HCT116 (cell line): ENCODE measurements around the gene FTMT. TPM values are rescaled to one million over a fixed set of nuclear protein-coding genes. Genes with fewer than 3 reads are reported as not detected.

Experiments used
- ATAC-seq: fragments of 200-7000 bp; cut with Tn5 transposase; 2 replicates; pipeline ENCODE4 v1.9.1; 2020; ENCODE audit warnings: mild to moderate bottlenecking, moderate library complexity
- BruUV-seq: library from RNA; stranded (reverse); fragments of 400-500 nt; replicated peaks from 2 replicates; lab custom pipeline; 2021; lab: Mats Ljungman, UMichigan
- CTCF ChIA-PET: fragments of 300-600 bp; sonication (Branson Sonifier 250); formaldehyde crosslinking; loops from one replicate; lab custom pipeline; 2021; ENCODE audit warnings: antibody characterized with exemption; lab: Charles Lee
- POLR2A ChIA-PET: fragments of 300-600, 350-600 bp; sonication (Branson Sonifier 250); formaldehyde crosslinking; loops from one replicate; lab custom pipeline; 2021; ENCODE audit warnings: antibody characterized with exemption; lab: Charles Lee
- RAD21 ChIA-PET, 2 experiments: fragments of 300-600 bp; sonication (Branson Sonifier 250); formaldehyde crosslinking; loops; one replicate each; lab custom pipeline; 2023; ENCODE audit warnings: low total read pairs in 2 of 2; ENCODE audit not compliant: uncharacterized antibody in 2 of 2, unreplicated experiment in 2 of 2, low non-redundant PET in 1 of 2; lab: Charles Lee
- DNase-seq: peaks from one replicate; pipeline ENCODE4 v3.0.0-alpha.2; 2010; ENCODE audit warnings: low read depth, low spot score
- H2AFZ ChIP-seq: fragments of 200-600 bp; shearing (Covaris generic), sonication (generic); 2 replicates; pipeline ENCODE4 v1.6.1; 2017; ENCODE audit warnings: low read depth, mixed run types, mixed read lengths, antibody characterized with exemption, low read length; ENCODE audit not compliant: poor library complexity, severe bottlenecking
- H3K27ac ChIP-seq: 2 replicates; pipeline ENCODE4 v1.5.1; 2012; ENCODE audit warnings: low read depth, low read length
- H3K27me3 ChIP-seq: fragments of 200-600 bp; sonication (generic); 2 replicates; pipeline ENCODE4 v1.6.1; 2016; ENCODE audit warnings: mixed run types, low read length, mixed read lengths; ENCODE audit not compliant: insufficient read depth
- H3K36me3 ChIP-seq, 2 experiments: fragments of 200-500 bp in 1 of 2; fragments of 200-600 bp in 1 of 2; sonication (Bioruptor generic) in 1 of 2; sonication (generic) in 1 of 2; 2 replicates each; pipeline versions ENCODE4 v1.5.1 to v1.6.1; 2014 to 2016; ENCODE audit warnings: low read length in 2 of 2, inconsistent platforms in 1 of 2, mixed read lengths in 1 of 2, mixed run types in 1 of 2; ENCODE audit not compliant: insufficient read depth in 2 of 2, control insufficient read depth in 1 of 2
- H3K4me1 ChIP-seq, 2 experiments: fragments of 200-600 bp in 1 of 2; sonication (generic) in 1 of 2; 2 replicates each; pipeline versions ENCODE4 v1.5.1 to v1.6.1; 2012 to 2017; ENCODE audit warnings: low read length in 2 of 2, inconsistent platforms in 1 of 2, mild to moderate bottlenecking in 1 of 2, mixed read lengths in 1 of 2, mixed run types in 1 of 2, moderate library complexity in 1 of 2; ENCODE audit not compliant: insufficient read depth in 2 of 2, control insufficient read depth in 1 of 2
- H3K4me2 ChIP-seq: fragments of 200-600 bp; sonication (generic); 2 replicates; pipeline ENCODE4 v1.6.1; 2017; ENCODE audit warnings: mixed run types, low read length, mixed read lengths
- H3K4me3 ChIP-seq, 2 experiments: fragments of 200-600 bp in 1 of 2; sonication (generic) in 1 of 2; replicated peaks in 1 of 2; 2 replicates each; pipeline ENCODE4 v1.5.1; 2011 to 2016; ENCODE audit warnings: low read length in 2 of 2, control low read depth in 1 of 2, low read depth in 1 of 2, mild to moderate bottlenecking in 1 of 2, mixed read lengths in 1 of 2, mixed run types in 1 of 2
- H3K79me2 ChIP-seq: fragments of 200-600 bp; sonication (generic); 2 replicates; pipeline ENCODE4 v1.6.1; 2017; ENCODE audit warnings: mild to moderate bottlenecking, mixed run types, low read length, moderate library complexity, mixed read lengths; ENCODE audit not compliant: insufficient read depth
- H3K9ac ChIP-seq: fragments of 200-600 bp; sonication (generic); 2 replicates; pipeline ENCODE4 v1.6.1; 2016; ENCODE audit warnings: low read length, mixed read lengths
- H3K9me2 ChIP-seq: fragments of 200-600 bp; sonication (generic), shearing (Covaris generic); 2 replicates; pipeline ENCODE4 v1.6.1; 2017; ENCODE audit warnings: mixed run types, mild to moderate bottlenecking, moderate library complexity; ENCODE audit not compliant: insufficient read depth
- H3K9me3 ChIP-seq, 2 experiments: fragments of 200-500 bp in 1 of 2; fragments of 200-600 bp in 1 of 2; sonication (Bioruptor generic) in 1 of 2; sonication (generic) in 1 of 2; 2 replicates each; pipeline ENCODE4 v1.6.1; 2014 to 2017; ENCODE audit warnings: low read length in 2 of 2, mixed read lengths in 2 of 2, inconsistent platforms in 1 of 2, low read depth in 1 of 2, mild to moderate bottlenecking in 1 of 2, mixed run types in 1 of 2, moderate library complexity in 1 of 2; ENCODE audit not compliant: control insufficient read depth in 1 of 2, insufficient read depth in 1 of 2
- H4K20me1 ChIP-seq: fragments of 200-600 bp; sonication (generic), shearing (Covaris generic); 2 replicates; pipeline ENCODE4 v1.6.1; 2017; ENCODE audit warnings: mixed run types, mild to moderate bottlenecking, moderate library complexity; ENCODE audit not compliant: insufficient read depth
- CEBPB ChIP-seq: IDR thresholded peaks from 2 replicates; pipeline ENCODE4 v1.6.1; 2012; ENCODE audit warnings: low read depth
- EZH2 ChIP-seq: fragments of 200-600 bp; sonication (generic); IDR thresholded peaks from 2 replicates; pipeline ENCODE4 v1.6.1; 2017; ENCODE audit warnings: antibody characterized with exemption, mixed run types
- JUND ChIP-seq: IDR thresholded peaks from 2 replicates; pipeline ENCODE4 v1.6.1; 2012
- POLR2A ChIP-seq: IDR thresholded peaks from 2 replicates; pipeline ENCODE4 v1.7.0; 2011; ENCODE audit warnings: borderline replicate concordance; ENCODE audit not compliant: insufficient read depth, insufficient read length; ENCODE audit errors: extremely low read depth
- POLR2AphosphoS5 ChIP-seq: IDR thresholded peaks from 2 replicates; pipeline ENCODE4 v1.6.1; 2011; ENCODE audit warnings: mild to moderate bottlenecking, low read depth, low read length, moderate library complexity
- RAD21 ChIP-seq: IDR thresholded peaks from 2 replicates; pipeline ENCODE4 v1.6.1; 2012; ENCODE audit warnings: low read depth, mild to moderate bottlenecking
- SRF ChIP-seq: IDR thresholded peaks from 2 replicates; pipeline ENCODE4 v1.6.1; 2012; ENCODE audit warnings: low read depth
- YY1 ChIP-seq: IDR thresholded peaks from 2 replicates; pipeline ENCODE4 v1.6.1; 2011; ENCODE audit warnings: low read length, low read depth, moderate library complexity, mild to moderate bottlenecking; ENCODE audit not compliant: insufficient replicate concordance; ENCODE audit errors: extremely low read depth
- ZFX ChIP-seq: fragments of 450-650 bp; IDR thresholded peaks from 2 replicates; pipeline ENCODE4 v1.6.1; 2017
- ZNF274 ChIP-seq: fragments of 200-500 bp; sonication (Bioruptor generic); IDR thresholded peaks from 2 replicates; pipeline ENCODE4 v1.6.1; 2014; ENCODE audit warnings: mild to moderate bottlenecking, low read depth, low read length, inconsistent platforms
- intact Hi-C: fragments of 100-400 bp; cut with micrococcal nuclease; formaldehyde crosslinking; loops from 2 replicates; pipeline ENCODE4 v1.10.0; 2022
- total RNA-seq: library from RNA; stranded (reverse); gene quantifications from one replicate; pipeline ENCODE4 v1.2.1, GENCODE V29; 2021; ENCODE audit not compliant: unreplicated experiment
- TF ChIP-seq, protein P1 (sequence below), 3 experiments: fragments of 200-600 bp in 1 of 3; sonication (generic) in 1 of 3; IDR thresholded peaks in 2 of 3; conservative IDR thresholded peaks in 1 of 3; 2 replicates each; pipeline ENCODE4 v1.5.1; 2012 to 2017; ENCODE audit warnings: low read depth in 2 of 3, low read length in 2 of 3, antibody characterized with exemption in 1 of 3, borderline replicate concordance in 1 of 3, control low read depth in 1 of 3, mild to moderate bottlenecking in 1 of 3, mixed read lengths in 1 of 3, mixed run types in 1 of 3, moderate library complexity in 1 of 3; ENCODE audit not compliant: insufficient read depth in 1 of 3

Gene FTMT
- total RNA-seq, 1 experiment from 2014 or later, result not detected

DNA sequence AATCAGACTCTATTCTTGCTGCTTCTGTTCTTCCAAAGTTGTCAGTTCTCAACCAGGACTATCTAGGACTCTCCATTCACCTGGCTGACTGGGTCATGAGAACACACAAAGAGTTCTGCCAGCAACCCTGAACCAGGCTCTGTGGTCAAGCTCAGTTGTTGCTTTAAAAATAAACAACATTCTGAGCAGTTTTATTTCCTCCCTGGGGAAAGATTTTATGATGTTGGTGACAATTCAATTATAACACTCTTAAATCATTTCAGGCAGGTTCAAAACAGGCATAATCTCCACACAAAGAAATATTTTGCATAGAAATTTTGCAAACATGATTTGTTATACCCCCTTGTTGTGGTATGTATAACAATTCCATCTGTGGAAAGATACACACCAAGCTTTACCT is 36.0 kb downstream of the FTMT start:
- Histone ChIP-seq H2AFZ (no peak overlapping the region), H3K4me3 (no peak overlapping the region), H3K27ac (no peak overlapping the region), H3K9ac (no peak overlapping the region), H3K9me3 (no peaks in the 10 kb centered on the region), H4K20me1 (no peaks in the 10 kb centered on the region), H3K4me2 (no peak overlapping the region), H3K79me2 (no peaks in the 10 kb centered on the region)
- ATAC-seq (no peak), DNase-seq (no peak)
- BruUV-seq, result no TSS peak
- CTCF ChIA-PET, result no interaction called here
- TF ChIP-seq ZNF274 (no peak), CEBPB (no peak), ZFX (no peak), POLR2AphosphoS5 (no peak), EZH2 (no peak), POLR2A (no peak), JUND (no peak), SRF (no peak), RAD21 (no peak), YY1 (no peak)
- TF ChIP-seq, all 23 proteins: peak for 0
- no peaks in the 10 kb centered on the region for H3K9me2 ChIP-seq
- intact Hi-C loops, result no loop called here
- RAD21 ChIA-PET, result no interaction called here
- H3K36me3 ChIP-seq, result no peaks in the 10 kb centered on the region
- POLR2A ChIA-PET, result no interaction called here
- no peaks in the 10 kb centered on the region for H3K4me1 ChIP-seq
- H3K27me3 ChIP-seq, result no peaks in the 10 kb centered on the region

DNA sequence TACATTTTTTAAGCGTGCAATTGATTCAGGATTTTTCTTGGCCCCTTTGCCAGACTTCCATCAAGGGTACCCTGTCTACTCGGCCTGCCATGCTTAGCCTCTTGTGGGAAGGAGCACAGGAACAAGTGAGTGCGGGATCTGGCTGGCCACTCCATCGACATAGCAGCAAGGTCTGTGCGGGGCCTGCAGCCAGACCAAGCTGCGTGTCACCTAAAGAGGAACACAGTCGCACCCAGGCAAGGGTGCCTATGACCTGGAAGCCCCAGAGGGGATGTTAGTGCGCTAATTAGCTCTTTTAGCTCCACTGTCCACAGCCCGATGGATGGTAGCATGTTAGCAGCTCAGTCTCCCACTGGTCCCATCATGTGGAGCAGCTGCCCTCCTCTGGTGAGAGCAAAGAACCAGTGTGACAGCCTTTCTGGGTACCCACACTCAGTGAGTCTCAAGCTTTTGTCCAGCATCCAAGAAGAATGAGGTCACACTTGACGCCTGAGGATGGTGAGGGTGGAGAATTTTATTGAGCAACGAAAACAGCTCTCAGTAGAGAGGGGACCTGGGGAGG is 38.7 kb downstream of the FTMT start:
- 0 out of 2 replicates have a peak, but pooled peaks have one; percentile 19 for TF ChIP-seq RAD21
- TF ChIP-seq, protein P1, sequence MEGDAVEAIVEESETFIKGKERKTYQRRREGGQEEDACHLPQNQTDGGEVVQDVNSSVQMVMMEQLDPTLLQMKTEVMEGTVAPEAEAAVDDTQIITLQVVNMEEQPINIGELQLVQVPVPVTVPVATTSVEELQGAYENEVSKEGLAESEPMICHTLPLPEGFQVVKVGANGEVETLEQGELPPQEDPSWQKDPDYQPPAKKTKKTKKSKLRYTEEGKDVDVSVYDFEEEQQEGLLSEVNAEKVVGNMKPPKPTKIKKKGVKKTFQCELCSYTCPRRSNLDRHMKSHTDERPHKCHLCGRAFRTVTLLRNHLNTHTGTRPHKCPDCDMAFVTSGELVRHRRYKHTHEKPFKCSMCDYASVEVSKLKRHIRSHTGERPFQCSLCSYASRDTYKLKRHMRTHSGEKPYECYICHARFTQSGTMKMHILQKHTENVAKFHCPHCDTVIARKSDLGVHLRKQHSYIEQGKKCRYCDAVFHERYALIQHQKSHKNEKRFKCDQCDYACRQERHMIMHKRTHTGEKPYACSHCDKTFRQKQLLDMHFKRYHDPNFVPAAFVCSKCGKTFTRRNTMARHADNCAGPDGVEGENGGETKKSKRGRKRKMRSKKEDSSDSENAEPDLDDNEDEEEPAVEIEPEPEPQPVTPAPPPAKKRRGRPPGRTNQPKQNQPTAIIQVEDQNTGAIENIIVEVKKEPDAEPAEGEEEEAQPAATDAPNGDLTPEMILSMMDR (IDR thresholded peaks at IDR 0.05 in 2 of 3, conservative IDR thresholded peaks at IDR 0.05 in 1 of 3; ENCODE audit: borderline replicate concordance in 1 of 3, insufficient read depth in 1 of 3, low read depth in 2 of 3, low read length in 2 of 3), result no peak
- CTCF ChIA-PET, result no interaction called here
- H3K9ac ChIP-seq, result no peak overlapping the region
- POLR2A ChIA-PET, result no interaction called here
- no peaks in the 10 kb centered on the region for H3K9me3 ChIP-seq
- H3K4me2 ChIP-seq, result no peak overlapping the region
- H3K27me3 ChIP-seq, result no peaks in the 10 kb centered on the region
- no peak overlapping the region for H3K4me3 ChIP-seq
- H3K79me2 ChIP-seq, result no peaks in the 10 kb centered on the region
- no peaks in the 10 kb centered on the region for H3K4me1 ChIP-seq
- no peak overlapping the region for H2AFZ ChIP-seq
- no TSS peak for BruUV-seq
- no peak for DNase-seq
- no peaks in the 10 kb centered on the region for H3K9me2 ChIP-seq
- no peaks in the 10 kb centered on the region for H3K36me3 ChIP-seq
- H3K27ac ChIP-seq, result no peak overlapping the region
- RAD21 ChIA-PET, result no interaction called here
- intact Hi-C loops, result no loop called here
- no peak for ATAC-seq
- H4K20me1 ChIP-seq, result no peaks in the 10 kb centered on the region
